GM19099 (cell line): ENCODE data around the gene PARD3B.

Experiments used
- POLR2A ChIP-seq: IDR thresholded peaks from 3 replicates; pipeline ENCODE4 v1.6.1; 2011; ENCODE audit warnings: low read depth; ENCODE audit not compliant: insufficient read length; ENCODE audit errors: extremely low read depth

Gene PARD3B

DNA sequence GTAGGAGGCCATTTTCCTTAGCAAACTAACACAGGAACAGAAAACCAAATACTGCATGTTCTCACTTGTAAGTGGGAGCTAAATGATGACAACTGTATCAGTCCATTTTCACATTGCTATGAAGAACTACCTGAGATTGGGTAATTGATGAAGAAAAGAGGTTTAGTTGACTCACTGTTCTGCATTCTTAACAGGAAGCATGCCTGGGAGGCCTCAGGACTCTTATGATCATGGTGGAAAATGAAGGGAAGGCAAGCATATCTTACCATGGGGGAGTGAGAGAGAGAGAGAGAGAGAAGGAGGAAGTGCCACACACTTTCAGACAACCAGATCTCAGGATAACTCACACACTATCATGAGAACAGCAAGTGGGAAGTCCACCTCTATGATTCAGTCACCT lies 105.3 kb downstream of the PARD3B start:
- TF ChIP-seq POLR2A, result no peak

DNA sequence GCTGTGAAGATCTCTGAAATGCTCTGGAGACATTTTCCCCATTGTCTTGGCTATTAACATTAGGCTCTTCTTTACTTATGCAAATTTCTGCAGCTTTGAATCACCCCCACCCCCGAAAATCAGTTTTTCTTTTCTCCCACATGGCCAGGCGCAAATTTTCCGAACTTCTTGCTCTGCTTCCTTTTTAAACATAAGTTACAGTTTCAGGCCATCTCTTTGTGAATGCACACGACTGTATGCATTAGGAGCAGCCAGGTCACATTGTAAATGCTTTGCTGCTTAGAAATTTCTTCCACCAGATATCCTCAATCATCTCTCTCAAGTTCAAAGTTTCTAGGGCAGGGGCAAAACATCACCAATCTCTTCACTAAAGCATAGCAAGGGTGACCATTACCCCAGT lies 106.8 kb downstream of the PARD3B start:
- TF ChIP-seq POLR2A, result no peak

DNA sequence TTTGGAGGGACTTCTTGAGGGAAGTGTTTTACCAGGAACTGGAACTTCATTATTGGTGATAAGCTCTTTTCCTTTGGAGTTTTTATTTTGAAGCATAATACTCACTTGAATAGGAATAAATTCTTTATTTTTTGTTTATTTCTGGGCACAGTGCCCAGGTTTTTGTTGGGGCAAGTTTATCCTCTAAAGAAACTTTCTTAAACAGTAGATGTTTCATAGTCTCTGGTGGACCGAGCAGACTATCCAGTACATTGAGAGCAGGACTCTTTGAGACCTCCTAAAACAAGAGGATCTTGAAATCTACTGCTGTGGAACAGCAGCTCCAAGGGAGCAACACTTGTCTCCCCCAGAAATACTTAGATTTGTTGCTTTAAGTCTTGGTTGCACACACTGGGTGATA lies 109.4 kb downstream of the PARD3B start:
- no peak for TF ChIP-seq POLR2A

DNA sequence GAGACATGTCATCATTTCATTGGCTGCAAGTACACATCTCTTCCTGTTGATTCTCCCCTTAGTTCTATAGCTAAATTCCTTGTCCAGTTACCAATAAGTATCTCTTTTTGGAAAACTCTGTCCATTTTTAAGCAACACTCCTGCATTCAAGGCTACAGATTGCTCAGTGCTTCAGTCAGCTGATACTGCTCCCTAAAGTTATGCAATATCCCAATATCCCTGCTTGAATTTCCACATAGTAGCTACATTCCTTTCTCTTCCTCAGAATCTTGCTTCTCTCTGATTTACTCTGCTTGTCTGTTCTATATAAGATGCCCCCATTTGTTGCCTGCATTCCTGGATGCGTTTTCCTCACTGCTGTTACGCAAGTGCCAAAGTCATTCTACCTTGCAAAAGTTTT lies 109.8 kb downstream of the PARD3B start:
- no peak for TF ChIP-seq POLR2A

DNA sequence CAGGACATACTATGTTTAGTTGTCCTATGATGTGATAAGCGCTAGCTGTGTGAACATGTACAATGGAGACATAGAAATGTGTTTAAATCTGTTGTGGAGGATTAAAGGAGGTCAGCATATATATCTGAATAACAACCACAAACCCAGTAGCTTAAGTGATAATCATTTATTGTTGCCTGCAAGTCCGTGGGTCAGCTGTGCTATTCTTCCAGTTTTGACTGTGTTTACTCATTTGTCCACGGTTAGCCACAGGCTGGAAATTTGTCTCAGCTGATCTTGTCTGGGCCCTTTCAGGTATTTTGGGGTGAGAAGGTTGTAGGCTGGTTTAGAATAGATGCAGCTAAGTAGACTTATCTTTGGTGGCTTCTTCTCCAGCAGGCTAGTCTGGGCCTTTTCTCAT lies 110.4 kb downstream of the PARD3B start:
- TF ChIP-seq POLR2A, result no peak

DNA sequence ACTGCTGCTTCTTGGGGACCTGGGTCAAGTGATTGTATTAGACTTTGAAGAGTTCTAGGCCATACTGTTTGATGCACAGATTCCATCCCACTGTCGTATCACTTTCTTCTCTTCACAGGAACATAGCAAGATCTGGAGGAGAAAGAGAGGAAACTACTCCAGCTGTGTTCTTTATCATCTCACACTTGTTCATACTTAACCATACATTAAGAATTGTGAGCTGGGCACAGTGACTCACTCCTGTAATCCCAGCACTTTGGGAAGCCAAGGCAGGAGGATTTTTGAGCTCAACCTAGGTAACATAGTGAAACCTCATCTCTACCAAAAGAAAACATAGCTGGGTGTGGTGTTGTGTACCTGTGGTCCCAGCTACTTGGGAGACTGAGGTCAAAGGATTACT lies 111.7 kb downstream of the PARD3B start:
- no peak for TF ChIP-seq POLR2A

DNA sequence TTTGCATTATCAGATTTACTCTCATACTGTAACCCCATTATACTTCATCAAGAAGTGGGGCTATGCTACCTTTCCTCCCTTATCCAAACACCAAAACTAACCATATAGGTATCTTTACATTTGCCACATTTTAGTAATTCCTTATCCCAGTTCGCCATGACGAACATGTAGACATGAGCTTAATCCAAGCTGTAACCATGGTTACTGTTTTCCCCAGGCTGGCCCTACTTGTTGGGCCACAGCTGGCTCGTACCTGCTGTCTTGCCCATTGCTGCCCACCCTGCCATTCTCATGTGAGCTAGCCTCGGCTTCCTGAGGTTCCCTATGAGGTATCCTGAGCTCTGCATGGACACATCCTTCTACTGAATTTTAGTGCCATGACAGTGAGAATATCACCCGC lies 117.7 kb downstream of the PARD3B start:
- no peak for TF ChIP-seq POLR2A

DNA sequence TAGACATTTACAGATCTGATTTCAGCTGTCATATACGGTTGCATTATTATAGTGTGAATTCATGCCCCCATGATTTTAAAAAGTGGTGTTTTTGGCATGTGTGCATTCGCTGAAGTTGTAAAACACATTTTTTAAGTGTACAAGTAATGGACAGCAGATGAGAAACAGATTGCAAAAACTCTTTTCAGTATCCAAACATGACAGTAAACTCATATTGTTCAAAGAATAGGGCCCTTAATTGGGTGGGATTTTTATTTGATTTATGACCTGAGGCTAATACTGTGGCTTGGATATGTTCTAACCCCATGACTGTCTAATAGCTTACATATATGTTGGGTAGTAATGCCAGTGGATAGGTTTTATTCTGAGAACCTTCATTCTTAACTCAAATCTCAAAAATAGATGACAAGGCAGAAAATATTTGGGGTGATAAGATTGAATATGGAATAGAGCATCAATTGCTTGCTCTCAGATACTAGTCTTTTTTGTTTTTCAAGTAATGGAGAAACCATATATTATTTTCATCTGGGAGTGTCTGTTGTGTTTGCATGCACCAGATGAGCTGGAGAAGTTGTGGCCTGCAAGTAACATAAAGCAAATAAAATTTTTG lies 118.6 kb downstream of the PARD3B start:
- TF ChIP-seq POLR2A, result no peak

DNA sequence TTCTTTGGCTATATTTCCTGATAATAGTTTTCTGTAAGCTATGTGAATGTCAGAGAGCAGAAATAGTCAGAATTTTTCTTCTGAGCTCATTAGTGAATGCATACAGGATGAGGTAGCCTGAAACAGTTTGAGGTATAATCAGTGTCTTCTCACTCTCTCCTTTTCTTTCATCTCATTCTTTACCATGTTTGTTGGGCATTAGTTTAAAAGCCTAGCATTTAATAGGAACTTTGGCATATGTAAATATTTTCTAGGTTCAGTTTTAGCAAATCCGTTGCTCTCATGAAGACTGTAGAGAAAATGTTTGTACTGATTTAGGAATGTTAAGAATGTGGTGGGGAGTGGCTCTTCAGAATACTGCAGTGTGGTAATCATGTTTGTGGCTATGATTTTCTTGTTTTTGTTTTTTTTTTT lies 119.4 kb downstream of the PARD3B start:
- TF ChIP-seq POLR2A, result no peak

DNA sequence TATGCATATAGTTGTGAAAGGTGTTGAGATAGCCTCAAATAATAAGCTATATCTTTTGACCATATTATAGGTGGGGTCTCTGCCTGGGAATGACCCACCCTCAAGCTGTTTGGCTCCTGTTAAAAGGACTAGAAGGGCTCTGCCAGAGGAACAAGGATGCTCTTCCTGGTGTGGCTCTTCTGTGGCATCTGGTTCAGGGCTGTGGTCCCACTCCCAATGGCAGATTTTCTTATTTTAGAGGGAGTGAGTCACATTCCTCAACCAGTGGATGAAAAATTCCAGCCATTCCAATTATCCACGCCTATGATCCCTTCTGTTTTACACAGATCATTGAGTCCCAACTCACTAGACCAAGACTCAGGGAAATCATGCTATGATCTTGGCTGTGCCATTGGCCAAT lies 119.9 kb downstream of the PARD3B start:
- TF ChIP-seq POLR2A, result no peak

DNA sequence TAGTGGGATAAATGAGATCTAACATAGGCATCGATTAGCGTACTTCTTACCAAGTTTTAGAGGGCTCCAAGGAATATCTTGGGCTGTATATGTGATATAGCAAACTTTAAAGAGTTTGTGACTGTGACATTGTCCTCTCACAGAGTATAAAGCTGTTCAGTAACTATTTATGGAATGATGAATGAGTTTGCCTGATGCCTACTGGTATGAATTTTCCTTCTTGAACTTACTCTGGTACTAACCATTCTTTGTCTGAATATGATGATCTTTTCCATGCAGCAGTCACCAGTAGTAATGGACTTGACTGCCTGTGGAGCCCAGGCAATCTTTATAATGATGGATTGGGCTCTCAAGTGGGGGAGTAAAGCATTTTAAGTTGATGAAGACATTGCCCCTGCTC lies 120.5 kb downstream of the PARD3B start:
- TF ChIP-seq POLR2A, result no peak

DNA sequence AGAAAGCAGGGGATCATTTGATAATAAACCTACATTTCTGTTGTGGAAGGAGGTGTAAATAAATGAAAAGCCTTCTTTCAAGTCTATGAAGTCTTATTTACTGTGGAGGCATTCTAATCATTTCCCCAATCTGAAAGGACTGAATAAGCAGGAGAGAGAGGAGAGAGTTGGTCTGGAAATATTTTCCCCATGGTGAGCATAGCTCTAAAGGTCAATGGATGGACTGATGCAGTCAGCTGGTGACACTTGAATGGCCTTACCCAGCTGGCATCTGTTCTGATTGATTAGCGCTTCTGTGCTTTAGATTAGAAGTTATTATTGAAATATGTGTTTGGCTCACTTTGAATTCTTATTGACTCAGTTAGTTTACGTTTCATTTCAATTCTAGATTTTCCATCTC lies 122.7 kb downstream of the PARD3B start:
- TF ChIP-seq POLR2A, result no peak

DNA sequence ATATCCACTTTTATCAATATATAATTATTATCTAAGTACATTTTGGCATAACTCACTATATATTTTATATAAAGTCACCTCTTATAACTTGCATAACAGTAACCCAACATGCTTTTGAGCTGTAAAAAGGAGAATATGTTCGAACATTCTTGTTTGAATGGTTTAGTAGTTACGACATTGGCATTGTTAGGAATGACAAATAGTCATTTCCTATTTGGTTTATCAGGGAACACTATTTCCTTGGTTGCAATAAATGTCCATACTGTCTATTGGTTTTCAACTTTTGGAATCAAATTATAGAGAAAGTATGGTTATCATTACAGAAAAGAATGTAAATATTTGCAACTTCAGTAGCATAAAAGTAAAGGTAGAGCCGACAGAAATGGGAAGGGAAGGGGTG lies 124.1 kb downstream of the PARD3B start:
- TF ChIP-seq POLR2A, result no peak

DNA sequence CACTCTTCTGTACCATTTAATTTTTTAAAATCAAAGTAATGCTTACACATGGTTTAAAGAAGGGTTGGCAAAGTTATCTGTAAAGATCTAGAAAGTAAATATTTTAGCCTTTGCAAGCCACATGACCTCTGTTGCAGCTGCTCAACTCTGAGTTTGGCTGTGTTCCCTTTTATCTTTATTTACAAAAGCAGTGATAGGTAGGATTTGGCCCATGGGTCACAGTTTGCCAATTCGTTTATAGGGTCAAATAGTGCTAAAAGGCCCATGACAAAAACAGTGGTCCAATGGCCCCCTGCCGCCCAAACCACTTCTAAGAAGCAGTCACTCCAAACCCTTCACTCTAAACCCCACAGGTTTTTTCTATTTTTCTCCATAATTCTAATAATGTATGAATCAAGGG lies 124.8 kb downstream of the PARD3B start:
- no peak for TF ChIP-seq POLR2A

DNA sequence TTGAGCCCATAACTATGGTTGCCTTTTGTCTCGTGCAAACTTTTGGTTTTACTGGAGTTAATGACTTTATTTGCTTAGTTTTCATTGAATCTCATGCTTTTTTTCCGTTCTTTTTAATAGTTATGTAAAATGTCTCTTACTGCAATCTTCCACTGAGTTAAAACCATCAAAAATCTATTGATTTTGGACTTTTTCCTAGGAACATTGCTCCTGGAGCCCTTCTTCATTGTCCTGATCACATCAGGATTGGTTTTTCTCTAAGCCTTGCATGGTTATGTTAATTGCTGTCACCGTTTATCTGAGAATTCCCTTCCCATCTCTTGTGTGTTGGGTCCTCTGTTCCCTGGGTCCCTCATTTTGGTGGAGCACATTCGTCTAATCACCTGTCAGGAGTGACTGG lies 125.5 kb downstream of the PARD3B start:
- no peak for TF ChIP-seq POLR2A

DNA sequence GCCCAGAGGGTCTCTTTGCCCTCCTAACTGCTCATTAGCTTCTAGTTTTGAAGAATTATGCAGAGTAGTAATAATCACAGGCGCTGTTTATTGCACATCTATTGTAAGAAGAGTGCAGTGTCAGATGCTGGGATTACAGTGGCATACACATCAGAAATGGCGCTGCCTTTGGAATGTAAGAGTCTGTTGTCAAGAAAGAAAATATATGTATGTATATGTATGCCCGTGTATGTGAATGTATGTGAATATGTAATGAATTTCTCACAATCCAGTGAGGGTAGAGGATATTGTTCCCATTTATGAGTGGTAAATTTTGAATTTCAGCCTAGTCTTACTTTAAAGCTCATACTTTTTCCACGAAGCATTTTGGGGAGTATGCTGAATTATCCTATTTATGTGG lies 127.5 kb downstream of the PARD3B start:
- no peak for TF ChIP-seq POLR2A

DNA sequence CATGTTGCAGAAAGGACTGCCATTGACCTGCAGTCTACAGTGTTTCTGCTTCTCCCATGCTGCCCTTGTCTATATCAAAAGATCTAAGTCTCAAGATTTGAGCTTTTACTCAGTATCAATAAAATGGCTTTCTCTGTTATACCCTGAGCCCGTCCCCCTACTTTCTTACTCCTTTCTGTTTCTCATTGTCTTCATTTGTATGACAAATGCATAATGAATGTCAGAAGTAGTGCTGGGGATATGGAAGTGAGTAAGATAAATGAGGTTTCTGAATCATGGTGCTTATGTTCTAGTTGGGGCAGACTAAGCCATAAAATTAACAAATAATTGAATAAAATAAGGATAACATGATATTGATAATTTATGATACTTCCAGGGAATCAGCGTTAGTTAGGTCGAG lies 128.6 kb downstream of the PARD3B start:
- TF ChIP-seq POLR2A, result no peak
